Gastrocnemius medialis (tissue), 4 donors: ENCODE results near the gene ANKRD9.

Source experiments
- CTCF ChIP-seq, 5 experiments: fragments of 450-650 bp in 3 of 5; fragments of 200-600 bp in 2 of 5; sonication (generic) in 2 of 5; IDR thresholded peaks in 4 of 5; conservative IDR thresholded peaks in 1 of 5; 1 replicate in 4 of 5; 2 replicates in 1 of 5; pipeline ENCODE4 v1.5.1; 2016 to 2019; ENCODE audit warnings: antibody characterized with exemption in 5 of 5, mild to moderate bottlenecking in 3 of 5, moderate library complexity in 3 of 5
- POLR2A ChIP-seq, 2 donors: fragments of 450-650 bp; IDR thresholded peaks; one replicate each; pipeline ENCODE4 v1.6.1; 2017; ENCODE audit warnings: antibody characterized with exemption in 2 of 2, mild to moderate bottlenecking in 2 of 2, moderate library complexity in 2 of 2

- TF ChIP-seq CTCF (IDR thresholded peaks at IDR 0.05 in 4 of 5, conservative IDR thresholded peaks at IDR 0.05 in 1 of 5) (no peak), POLR2A (IDR thresholded peaks at IDR 0.05) (no peak)
Observed at GRCh38 chr14:102537981-102538601, 28.5 kb upstream of the ANKRD9 start.
